Glomerular visceral epithelial cell (primary cell): Measurements from ENCODE around the gene TGFBRAP1.
"Not testable (repeated sequence)": the region's sequence is repeated elsewhere in the genome, so short reads cannot be mapped to it uniquely, and the experiment has no call there.

Experiments
- DNase-seq: peaks from one replicate; pipeline ENCODE4 v3.0.0-alpha.2; 2016; ENCODE audit errors: extremely low spot score

TGFBRAP1 gene

GRCh38 chr2:105344704-105345345 is 15.3 kb upstream of the TGFBRAP1 start:
- DNase-seq: no peak

GRCh38 chr2:105339414-105339813 is 9.9 kb upstream of the TGFBRAP1 start:
- no peak for DNase-seq

- no peak for DNase-seq
Observed at GRCh38 chr2:105338020-105338385, 8.5 kb upstream of the TGFBRAP1 start.

GRCh38 chr2:105337122-105338019 is 7.8 kb upstream of the TGFBRAP1 start, which contains the start of gene C2orf49:
Gene C2orf49 (plus strand): TSS chr2:105337540. CDS start chr2:105337588, 48 bp downstream.
- peak; percentile 82 for DNase-seq

GRCh38 chr2:105336786-105337121 is 7.2 kb upstream of the TGFBRAP1 start:
- no peak for DNase-seq

- no peak for DNase-seq
Observed at GRCh38 chr2:105335469-105335868, 5.9 kb upstream of the TGFBRAP1 start.

GRCh38 chr2:105334211-105334610 is 4.7 kb upstream of the TGFBRAP1 start:
- no peak for DNase-seq

GRCh38 chr2:105330681-105331375 is 1.3 kb upstream of the TGFBRAP1 start:
- no peak for DNase-seq

GRCh38 chr2:105329197-105329554 is 359 bp downstream of the TGFBRAP1 start:
- no peak for DNase-seq

- DNase-seq: peak; percentile 83
Observed at GRCh38 chr2:105328281-105329196, 996 bp downstream of the TGFBRAP1 start.

- peak; percentile 59 for DNase-seq
Observed at GRCh38 chr2:105327690-105328089, 1.8 kb downstream of the TGFBRAP1 start.

- DNase-seq: not testable (repeated sequence)
Observed at GRCh38 chr2:105327271-105327670, 2.3 kb downstream of the TGFBRAP1 start.

- DNase-seq: peak; percentile 53
Observed at GRCh38 chr2:105325389-105325963, 4.1 kb downstream of the TGFBRAP1 start.

GRCh38 chr2:105324732-105325131 is 4.8 kb downstream of the TGFBRAP1 start:
- peak; percentile 87 for DNase-seq

- no peak for DNase-seq
Observed at GRCh38 chr2:105324101-105324500, 5.4 kb downstream of the TGFBRAP1 start.

GRCh38 chr2:105323111-105323510 is 6.4 kb downstream of the TGFBRAP1 start:
- no peak for DNase-seq

GRCh38 chr2:105321875-105322646 is 7.5 kb downstream of the TGFBRAP1 start:
- DNase-seq: no peak

GRCh38 chr2:105320651-105321215 is 8.8 kb downstream of the TGFBRAP1 start:
- no peak for DNase-seq

- peak; percentile 35 for DNase-seq
Observed at GRCh38 chr2:105317937-105318336, 11.6 kb downstream of the TGFBRAP1 start.

- DNase-seq: no peak
Observed at GRCh38 chr2:105315314-105315713, 14.2 kb downstream of the TGFBRAP1 start.
